GM21381 (cell line): Measurements from ENCODE around the gene DNPEP.
"Not testable (repeated sequence)": the region's sequence is repeated elsewhere in the genome, so short reads cannot be mapped to it uniquely, and the experiment has no call there.

ENCODE experiments used
- ATAC-seq: cut with Tn5 transposase; IDR thresholded peaks from one replicate; pipeline ENCODE4 v1.9.1; 2021; ENCODE audit warnings: mild to moderate bottlenecking, moderate library complexity; ENCODE audit not compliant: unreplicated experiment

DNPEP gene

GRCh38 chr2:219419331-219420197, 31.9 kb upstream of the DNPEP start:
- ATAC-seq: no peak

GRCh38 chr2:219419012-219419324, 31.3 kb upstream of the DNPEP start:
- ATAC-seq: no peak

GRCh38 chr2:219418155-219419011, 30.7 kb upstream of the DNPEP start, which contains the start of gene DES:
Gene DES (plus strand): TSS chr2:219418377. CDS start chr2:219418463, 86 bp downstream.
- ATAC-seq: no peak

- no peak for ATAC-seq
Observed at GRCh38 chr2:219417374-219417773, 29.7 kb upstream of the DNPEP start.

GRCh38 chr2:219416938-219417337, 29.2 kb upstream of the DNPEP start:
- ATAC-seq: no peak

GRCh38 chr2:219416235-219416602, 28.5 kb upstream of the DNPEP start:
- ATAC-seq: no peak

- no peak for ATAC-seq
Observed at GRCh38 chr2:219415580-219416234, 28.0 kb upstream of the DNPEP start.

- ATAC-seq: no peak
Observed at GRCh38 chr2:219414857-219415256, 27.1 kb upstream of the DNPEP start.

- no peak for ATAC-seq
Observed at GRCh38 chr2:219410390-219410789, 22.7 kb upstream of the DNPEP start.

GRCh38 chr2:219409619-219410018, 21.9 kb upstream of the DNPEP start:
- no peak for ATAC-seq

GRCh38 chr2:219408631-219409030, 20.9 kb upstream of the DNPEP start:
- ATAC-seq: no peak

- no peak for ATAC-seq
Observed at GRCh38 chr2:219408204-219408603, 20.5 kb upstream of the DNPEP start.

- ATAC-seq: not testable (repeated sequence)
Observed at GRCh38 chr2:219407343-219407742, 19.6 kb upstream of the DNPEP start.

- no peak for ATAC-seq
Observed at GRCh38 chr2:219406861-219407230, 19.1 kb upstream of the DNPEP start.

- no peak for ATAC-seq
Observed at GRCh38 chr2:219405958-219406860, 18.5 kb upstream of the DNPEP start.

GRCh38 chr2:219405451-219405850, 17.7 kb upstream of the DNPEP start:
- no peak for ATAC-seq

GRCh38 chr2:219404954-219405353, 17.2 kb upstream of the DNPEP start:
- no peak for ATAC-seq

- ATAC-seq: no peak
Observed at GRCh38 chr2:219404291-219404910, 16.7 kb upstream of the DNPEP start.

- no peak for ATAC-seq
Observed at GRCh38 chr2:219403861-219404260, 16.1 kb upstream of the DNPEP start.
